Measurements from ENCODE around the gene LRCOL1. TPM values are rescaled to one million over a fixed set of nuclear protein-coding genes. Genes with fewer than 3 reads are reported as not detected.

The LRCOL1 gene
- total and polyA plus RNA-seq, 10 of the 15 experiments (the other 5 are each of a cell fraction or from before 2014, with no cell fraction given) = not detected

DNA sequence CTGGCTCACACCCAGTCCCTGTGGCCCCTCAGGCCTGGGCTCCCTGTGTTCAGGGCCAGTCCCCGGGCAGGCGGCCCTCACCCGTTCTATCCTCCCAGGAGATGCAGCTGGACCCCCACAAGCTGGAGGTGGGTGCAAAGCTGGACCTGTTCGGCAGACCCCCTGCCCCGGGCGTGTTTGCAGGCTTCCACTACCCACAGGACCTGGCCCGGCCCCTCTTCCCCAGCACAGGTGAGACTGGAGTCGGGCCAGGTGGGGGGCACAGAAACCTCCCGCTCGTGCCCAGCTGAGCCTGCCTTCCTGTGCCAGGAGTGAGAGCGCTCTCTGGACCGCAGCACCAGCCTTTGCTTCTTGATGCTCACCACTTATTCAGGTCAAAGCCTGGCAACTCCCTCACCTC lies 33.7 kb downstream of the LRCOL1 start (continued):
- TF ChIP-seq CUX1 (IDR thresholded peaks at IDR 0.05; ENCODE audit: insufficient replicate concordance, low read depth, low read length) (no peak), RAD21 (IDR thresholded peaks at IDR 0.05; ENCODE audit: insufficient read depth, low read depth, low read length) (no peak)

DNA sequence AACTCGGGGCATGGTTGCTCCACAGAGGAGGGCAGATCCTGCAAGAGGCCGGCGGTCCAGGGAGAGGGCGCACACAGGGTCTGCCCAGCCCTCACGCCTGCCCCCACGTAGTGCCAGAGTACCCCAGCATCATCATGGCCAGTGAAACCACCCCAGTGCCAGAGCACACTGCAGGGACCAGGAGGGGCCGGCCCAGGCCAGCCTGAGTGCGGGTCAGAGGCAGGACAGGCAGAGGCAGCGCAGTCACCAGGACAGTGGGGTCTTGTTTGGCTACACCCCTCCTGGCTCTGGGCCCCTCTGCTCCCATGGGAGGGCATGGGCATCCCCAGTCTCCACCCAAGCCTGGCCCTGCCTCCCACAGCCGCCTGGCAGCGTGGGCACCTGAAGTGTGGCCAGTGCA lies 34.7 kb downstream of the LRCOL1 start:
- H3K27ac ChIP-seq (ENCODE audit: control insufficient read depth, insufficient read depth) = no peak overlapping the region
- CTCF ChIA-PET = no interaction called here
- no TSS peak for BruUV-seq (replicated peaks)
- no peak overlapping the region for H2AFZ ChIP-seq (ENCODE audit: control insufficient read depth, low read depth, low read length)
- 93% methylated on average over 11 of the region's 11 CpGs for WGBS (ENCODE audit: insufficient coverage, insufficient replicate concordance, low lambda C conversion rate, missing lambda C conversion rate)
- H3K9me3 ChIP-seq (replicated peaks; ENCODE audit: control insufficient read depth, insufficient read depth, low read length) = no peaks in the 10 kb centered on the region
- H4K20me1 ChIP-seq (ENCODE audit: control insufficient read depth, insufficient read depth) = no peaks in the 10 kb centered on the region
- no peaks in the 10 kb centered on the region for H3K4me1 ChIP-seq (ENCODE audit: control insufficient read depth, insufficient read depth, low read length)
- H3K9ac ChIP-seq (ENCODE audit: control insufficient read depth, insufficient read depth, low read length) = no peak overlapping the region
- DNase-seq (ENCODE audit: low read depth, low spot score) (no peak), ATAC-seq (no peak; the same call in 2 of the 3 replicates), FAIRE-seq (no peak)
- H3K79me2 ChIP-seq (ENCODE audit: control insufficient read depth, insufficient read depth, low read length) = no peaks in the 10 kb centered on the region
- SMC1A ChIA-PET (ENCODE audit: uncharacterized antibody, unreplicated experiment) = no interaction called here
- TF ChIP-seq, protein P1, sequence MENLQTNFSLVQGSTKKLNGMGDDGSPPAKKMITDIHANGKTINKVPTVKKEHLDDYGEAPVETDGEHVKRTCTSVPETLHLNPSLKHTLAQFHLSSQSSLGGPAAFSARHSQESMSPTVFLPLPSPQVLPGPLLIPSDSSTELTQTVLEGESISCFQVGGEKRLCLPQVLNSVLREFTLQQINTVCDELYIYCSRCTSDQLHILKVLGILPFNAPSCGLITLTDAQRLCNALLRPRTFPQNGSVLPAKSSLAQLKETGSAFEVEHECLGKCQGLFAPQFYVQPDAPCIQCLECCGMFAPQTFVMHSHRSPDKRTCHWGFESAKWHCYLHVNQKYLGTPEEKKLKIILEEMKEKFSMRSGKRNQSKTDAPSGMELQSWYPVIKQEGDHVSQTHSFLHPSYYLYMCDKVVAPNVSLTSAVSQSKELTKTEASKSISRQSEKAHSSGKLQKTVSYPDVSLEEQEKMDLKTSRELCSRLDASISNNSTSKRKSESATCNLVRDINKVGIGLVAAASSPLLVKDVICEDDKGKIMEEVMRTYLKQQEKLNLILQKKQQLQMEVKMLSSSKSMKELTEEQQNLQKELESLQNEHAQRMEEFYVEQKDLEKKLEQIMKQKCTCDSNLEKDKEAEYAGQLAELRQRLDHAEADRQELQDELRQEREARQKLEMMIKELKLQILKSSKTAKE (IDR thresholded peaks at IDR 0.05; ENCODE audit: low read depth, poor library complexity, severe bottlenecking) = no peak
- no peak for TF ChIP-seq CBX5 (IDR thresholded peaks at IDR 0.05; ENCODE audit: low read depth)
- no peak for TF ChIP-seq RFX5 (IDR thresholded peaks at IDR 0.05; ENCODE audit: low read depth, low read length)
- TF ChIP-seq, protein P2, sequence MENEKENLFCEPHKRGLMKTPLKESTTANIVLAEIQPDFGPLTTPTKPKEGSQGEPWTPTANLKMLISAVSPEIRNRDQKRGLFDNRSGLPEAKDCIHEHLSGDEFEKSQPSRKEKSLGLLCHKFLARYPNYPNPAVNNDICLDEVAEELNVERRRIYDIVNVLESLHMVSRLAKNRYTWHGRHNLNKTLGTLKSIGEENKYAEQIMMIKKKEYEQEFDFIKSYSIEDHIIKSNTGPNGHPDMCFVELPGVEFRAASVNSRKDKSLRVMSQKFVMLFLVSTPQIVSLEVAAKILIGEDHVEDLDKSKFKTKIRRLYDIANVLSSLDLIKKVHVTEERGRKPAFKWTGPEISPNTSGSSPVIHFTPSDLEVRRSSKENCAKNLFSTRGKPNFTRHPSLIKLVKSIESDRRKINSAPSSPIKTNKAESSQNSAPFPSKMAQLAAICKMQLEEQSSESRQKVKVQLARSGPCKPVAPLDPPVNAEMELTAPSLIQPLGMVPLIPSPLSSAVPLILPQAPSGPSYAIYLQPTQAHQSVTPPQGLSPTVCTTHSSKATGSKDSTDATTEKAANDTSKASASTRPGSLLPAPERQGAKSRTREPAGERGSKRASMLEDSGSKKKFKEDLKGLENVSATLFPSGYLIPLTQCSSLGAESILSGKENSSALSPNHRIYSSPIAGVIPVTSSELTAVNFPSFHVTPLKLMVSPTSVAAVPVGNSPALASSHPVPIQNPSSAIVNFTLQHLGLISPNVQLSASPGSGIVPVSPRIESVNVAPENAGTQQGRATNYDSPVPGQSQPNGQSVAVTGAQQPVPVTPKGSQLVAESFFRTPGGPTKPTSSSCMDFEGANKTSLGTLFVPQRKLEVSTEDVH (IDR thresholded peaks at IDR 0.05; ENCODE audit: low read depth, partially characterized antibody) = no peak
- TF ChIP-seq SMAD1 (IDR thresholded peaks at IDR 0.05; ENCODE audit: low read depth, partially characterized antibody) = no peak
- in situ Hi-C loops (cut with MboI) = no loop called here
- RAD21 ChIA-PET (ENCODE audit: unreplicated experiment) = no interaction called here
- POLR2A ChIA-PET = no interaction called here
- H3K36me3 ChIP-seq (ENCODE audit: control insufficient read depth in 2 of 2, insufficient read depth in 2 of 2, low read length in 1 of 2) = peaks cover 0 to 2% of the 10 kb centered on the region in 2 experiments; a peak in 2 of 4 replicates
- no peaks in the 10 kb centered on the region for H3K27me3 ChIP-seq (replicated peaks in 1 of 2; ENCODE audit: control insufficient read depth in 2 of 2, insufficient read depth in 2 of 2, low read length in 1 of 2)
- H3K4me3 ChIP-seq = no peak overlapping the region
- H3K4me2 ChIP-seq (ENCODE audit: control insufficient read depth, insufficient read depth) = no peak overlapping the region
- intact Hi-C loops (cut with micrococcal nuclease; ENCODE audit: unreplicated experiment) = no loop called here
